ENCODE results near the gene THAP11.

Gene THAP11

GRCh38 chr16:67804853-67805542 lies 37.1 kb upstream of the THAP11 start:
- Histone ChIP-seq H3K27me3 (ENCODE audit: insufficient read depth, low read length, poor library complexity) (no peaks in the 10 kb centered on the region), H3K27ac (ENCODE audit: low read length) (peak overlapping the region; percentile 74; the same call in 1 of the 2 replicates), H3K4me3 (ENCODE audit: low read depth in 1 of 2, low read length in 2 of 2) (peak overlapping the region; percentile 86 to 91; a peak in 3 of 4 replicates), H2AFZ (ENCODE audit: low read depth, low read length) (peak overlapping the region; percentile 82; the same call in 1 of the 2 replicates), H3K36me3 (ENCODE audit: insufficient read depth, low read length) (peaks cover 44% of the 10 kb centered on the region), H3K4me1 (ENCODE audit: insufficient read depth, low read length) (peaks cover 36% of the 10 kb centered on the region), H4K20me1 (ENCODE audit: insufficient read depth, low read length) (peaks cover 5% of the 10 kb centered on the region; the same call in 1 of the 2 replicates), H3K9me3 (ENCODE audit: insufficient read depth, low read length, severe bottlenecking) (no peaks in the 10 kb centered on the region), H3K4me2 (ENCODE audit: insufficient read depth, low read length) (peak overlapping the region; percentile 92), H3K79me2 (ENCODE audit: insufficient read depth, low read length) (peaks cover 59% of the 10 kb centered on the region), H3K9ac (ENCODE audit: low read depth, low read length) (peak overlapping the region; percentile 78)
- DNase-seq (no peak), ATAC-seq (ENCODE audit: insufficient read depth, low read depth) (no peak)
- TF ChIP-seq EZH2 (IDR thresholded peaks at IDR 0.05; ENCODE audit: borderline replicate concordance, low read depth, low read length, severe bottlenecking) (no peak), CTCF (IDR thresholded peaks at IDR 0.05; ENCODE audit: borderline replicate concordance, extremely low read depth, low read length, poor library complexity, severe bottlenecking) (no peak)

GRCh38 chr16:67805718-67806427 lies 36.2 kb upstream of the THAP11 start:
- no peak for TF ChIP-seq EZH2 (IDR thresholded peaks at IDR 0.05; ENCODE audit: borderline replicate concordance, low read depth, low read length, severe bottlenecking)
- TF ChIP-seq CTCF (IDR thresholded peaks at IDR 0.05; ENCODE audit: borderline replicate concordance, extremely low read depth, low read length, poor library complexity, severe bottlenecking), result no peak
- Histone ChIP-seq H3K36me3 (ENCODE audit: insufficient read depth, low read length) (peaks cover 35% of the 10 kb centered on the region), H4K20me1 (ENCODE audit: insufficient read depth, low read length) (no peaks in the 10 kb centered on the region; the same call in 1 of the 2 replicates), H3K27ac (ENCODE audit: low read length) (peak overlapping the region; percentile 74), H3K4me3 (ENCODE audit: low read depth in 1 of 2, low read length in 2 of 2) (peak overlapping the region; percentile 86 to 91), H3K9me3 (ENCODE audit: insufficient read depth, low read length, severe bottlenecking) (no peaks in the 10 kb centered on the region), H3K4me2 (ENCODE audit: insufficient read depth, low read length) (peak overlapping the region; percentile 92), H3K27me3 (ENCODE audit: insufficient read depth, low read length, poor library complexity) (no peaks in the 10 kb centered on the region), H2AFZ (ENCODE audit: low read depth, low read length) (peak overlapping the region; percentile 82), H3K9ac (ENCODE audit: low read depth, low read length) (peak overlapping the region; percentile 78), H3K79me2 (ENCODE audit: insufficient read depth, low read length) (peaks cover 51% of the 10 kb centered on the region), H3K4me1 (ENCODE audit: insufficient read depth, low read length) (peaks cover 36% of the 10 kb centered on the region)
- DNase-seq, result peak; percentile 14
- ATAC-seq (ENCODE audit: insufficient read depth, low read depth), result no peak

GRCh38 chr16:67806428-67807147 lies 35.5 kb upstream of the THAP11 start, which contains the start of the genes RANBP10 and TSNAXIP1:
TSS of gene RANBP10 (minus strand) at chr16:67806560. CDS start at chr16:67806536, 24 bp downstream.
TSS of gene TSNAXIP1 (plus strand) at chr16:67806889. CDS start at chr16:67807150, 261 bp downstream.
- H2AFZ ChIP-seq (ENCODE audit: low read depth, low read length), result peak within 1 kb of the TSS; percentile 82
- H3K36me3 ChIP-seq (ENCODE audit: insufficient read depth, low read length), result peaks cover 28% of the 10 kb centered on the region
- H3K79me2 ChIP-seq (ENCODE audit: insufficient read depth, low read length), result peaks cover 44% of the 10 kb centered on the region
- no peaks in the 10 kb centered on the region; the same call in 1 of the 2 replicates for H4K20me1 ChIP-seq (ENCODE audit: insufficient read depth, low read length)
- H3K4me1 ChIP-seq (ENCODE audit: insufficient read depth, low read length), result peaks cover 36% of the 10 kb centered on the region
- H3K4me3 ChIP-seq (ENCODE audit: low read depth in 1 of 2, low read length in 2 of 2), result peak within 1 kb of the TSS; percentile 86 to 91
- no peaks in the 10 kb centered on the region for H3K9me3 ChIP-seq (ENCODE audit: insufficient read depth, low read length, severe bottlenecking)
- ATAC-seq (ENCODE audit: insufficient read depth, low read depth), result peak; percentile 96
- H3K4me2 ChIP-seq (ENCODE audit: insufficient read depth, low read length), result peak within 1 kb of the TSS; percentile 92
- H3K9ac ChIP-seq (ENCODE audit: low read depth, low read length), result peak within 1 kb of the TSS; percentile 78
- peak; percentile 98 for DNase-seq
- H3K27ac ChIP-seq (ENCODE audit: low read length), result peak within 1 kb of the TSS; percentile 74
- TF ChIP-seq CTCF (IDR thresholded peaks at IDR 0.05; ENCODE audit: borderline replicate concordance, extremely low read depth, low read length, poor library complexity, severe bottlenecking) (no peak), EZH2 (IDR thresholded peaks at IDR 0.05; ENCODE audit: borderline replicate concordance, low read depth, low read length, severe bottlenecking) (no peak)
- H3K27me3 ChIP-seq (ENCODE audit: insufficient read depth, low read length, poor library complexity), result no peaks in the 10 kb centered on the region
